ENCODE results near the gene SLC13A3. TPM values are rescaled to one million over a fixed set of nuclear protein-coding genes. Genes with fewer than 3 reads are reported as not detected.

Gene SLC13A3
- total and polyA plus RNA-seq, 4 donors, result 1.5 to 10.7 (median 8.3) TPM

DNA sequence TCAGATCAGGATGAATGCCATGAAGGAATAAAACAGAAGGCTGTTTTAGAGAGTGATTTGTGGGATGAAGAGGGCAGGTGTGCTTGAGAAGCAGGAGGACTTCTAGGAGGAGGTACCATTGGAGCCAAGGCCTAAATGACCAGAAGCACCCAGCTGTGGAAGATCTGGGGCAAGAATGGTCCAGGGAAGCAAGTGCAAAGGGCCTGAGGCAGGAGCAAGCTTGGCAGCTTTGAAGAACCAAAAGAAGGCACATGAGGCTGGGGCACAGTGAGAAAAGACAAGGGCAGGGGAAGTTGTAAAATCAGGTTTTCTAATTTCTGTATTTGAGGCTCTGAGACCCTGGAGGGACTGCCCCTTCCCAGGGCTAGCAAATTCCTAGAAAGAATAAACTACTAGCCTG is 9.8 kb downstream of the SLC13A3 start:
- H3K27ac ChIP-seq (ENCODE audit: low read depth in 1 of 2, low read length in 2 of 2), result peak overlapping the region; percentile 32 to 64

More for the DNA sequence above, 9.8 kb downstream of the SLC13A3 start:
- no peak overlapping the region for H3K4me3 ChIP-seq (ENCODE audit: low read depth in 1 of 3, low read length in 3 of 3)
- DNase-seq (ENCODE audit: low spot score), result no peak
- no peaks in the 10 kb centered on the region for H3K27me3 ChIP-seq (ENCODE audit: control insufficient read depth in 4 of 4, insufficient read depth in 4 of 4, low read length in 3 of 4)
- H3K36me3 ChIP-seq (ENCODE audit: control insufficient read depth in 4 of 4, insufficient read depth in 3 of 4, low read depth in 1 of 4, low read length in 3 of 4), result no peaks in the 10 kb centered on the region
- TF ChIP-seq, protein P1, sequence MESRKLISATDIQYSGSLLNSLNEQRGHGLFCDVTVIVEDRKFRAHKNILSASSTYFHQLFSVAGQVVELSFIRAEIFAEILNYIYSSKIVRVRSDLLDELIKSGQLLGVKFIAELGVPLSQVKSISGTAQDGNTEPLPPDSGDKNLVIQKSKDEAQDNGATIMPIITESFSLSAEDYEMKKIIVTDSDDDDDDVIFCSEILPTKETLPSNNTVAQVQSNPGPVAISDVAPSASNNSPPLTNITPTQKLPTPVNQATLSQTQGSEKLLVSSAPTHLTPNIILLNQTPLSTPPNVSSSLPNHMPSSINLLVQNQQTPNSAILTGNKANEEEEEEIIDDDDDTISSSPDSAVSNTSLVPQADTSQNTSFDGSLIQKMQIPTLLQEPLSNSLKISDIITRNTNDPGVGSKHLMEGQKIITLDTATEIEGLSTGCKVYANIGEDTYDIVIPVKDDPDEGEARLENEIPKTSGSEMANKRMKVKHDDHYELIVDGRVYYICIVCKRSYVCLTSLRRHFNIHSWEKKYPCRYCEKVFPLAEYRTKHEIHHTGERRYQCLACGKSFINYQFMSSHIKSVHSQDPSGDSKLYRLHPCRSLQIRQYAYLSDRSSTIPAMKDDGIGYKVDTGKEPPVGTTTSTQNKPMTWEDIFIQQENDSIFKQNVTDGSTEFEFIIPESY (IDR thresholded peaks at IDR 0.05), result no peak
- TF ChIP-seq, protein P2, sequence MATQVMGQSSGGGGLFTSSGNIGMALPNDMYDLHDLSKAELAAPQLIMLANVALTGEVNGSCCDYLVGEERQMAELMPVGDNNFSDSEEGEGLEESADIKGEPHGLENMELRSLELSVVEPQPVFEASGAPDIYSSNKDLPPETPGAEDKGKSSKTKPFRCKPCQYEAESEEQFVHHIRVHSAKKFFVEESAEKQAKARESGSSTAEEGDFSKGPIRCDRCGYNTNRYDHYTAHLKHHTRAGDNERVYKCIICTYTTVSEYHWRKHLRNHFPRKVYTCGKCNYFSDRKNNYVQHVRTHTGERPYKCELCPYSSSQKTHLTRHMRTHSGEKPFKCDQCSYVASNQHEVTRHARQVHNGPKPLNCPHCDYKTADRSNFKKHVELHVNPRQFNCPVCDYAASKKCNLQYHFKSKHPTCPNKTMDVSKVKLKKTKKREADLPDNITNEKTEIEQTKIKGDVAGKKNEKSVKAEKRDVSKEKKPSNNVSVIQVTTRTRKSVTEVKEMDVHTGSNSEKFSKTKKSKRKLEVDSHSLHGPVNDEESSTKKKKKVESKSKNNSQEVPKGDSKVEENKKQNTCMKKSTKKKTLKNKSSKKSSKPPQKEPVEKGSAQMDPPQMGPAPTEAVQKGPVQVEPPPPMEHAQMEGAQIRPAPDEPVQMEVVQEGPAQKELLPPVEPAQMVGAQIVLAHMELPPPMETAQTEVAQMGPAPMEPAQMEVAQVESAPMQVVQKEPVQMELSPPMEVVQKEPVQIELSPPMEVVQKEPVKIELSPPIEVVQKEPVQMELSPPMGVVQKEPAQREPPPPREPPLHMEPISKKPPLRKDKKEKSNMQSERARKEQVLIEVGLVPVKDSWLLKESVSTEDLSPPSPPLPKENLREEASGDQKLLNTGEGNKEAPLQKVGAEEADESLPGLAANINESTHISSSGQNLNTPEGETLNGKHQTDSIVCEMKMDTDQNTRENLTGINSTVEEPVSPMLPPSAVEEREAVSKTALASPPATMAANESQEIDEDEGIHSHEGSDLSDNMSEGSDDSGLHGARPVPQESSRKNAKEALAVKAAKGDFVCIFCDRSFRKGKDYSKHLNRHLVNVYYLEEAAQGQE (IDR thresholded peaks at IDR 0.05), result no peak
- TF ChIP-seq SP1 (IDR thresholded peaks at IDR 0.05) (no peak), FOXA2 (IDR thresholded peaks at IDR 0.05) (no peak), NR2F2 (IDR thresholded peaks at IDR 0.05) (no peak), JUND (IDR thresholded peaks at IDR 0.05) (no peak), FOXA1 (IDR thresholded peaks at IDR 0.05) (no peak), TAF1 (conservative IDR thresholded peaks at IDR 0.05) (no peak), EGR1 (IDR thresholded peaks at IDR 0.05; ENCODE audit: low read depth in 2 of 2) (no peak), HNF4G (IDR thresholded peaks at IDR 0.05) (no peak), RAD21 (IDR thresholded peaks at IDR 0.05) (no peak), YY1 (IDR thresholded peaks at IDR 0.05) (no peak), HNF4A (conservative IDR thresholded peaks at IDR 0.05) (no peak), GABPA (IDR thresholded peaks at IDR 0.05 in 1 of 2, conservative IDR thresholded peaks at IDR 0.05 in 1 of 2) (no peak)
- TF ChIP-seq, protein P3, sequence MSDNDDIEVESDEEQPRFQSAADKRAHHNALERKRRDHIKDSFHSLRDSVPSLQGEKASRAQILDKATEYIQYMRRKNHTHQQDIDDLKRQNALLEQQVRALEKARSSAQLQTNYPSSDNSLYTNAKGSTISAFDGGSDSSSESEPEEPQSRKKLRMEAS (IDR thresholded peaks at IDR 0.05), result no peak
- TF ChIP-seq, protein P4, sequence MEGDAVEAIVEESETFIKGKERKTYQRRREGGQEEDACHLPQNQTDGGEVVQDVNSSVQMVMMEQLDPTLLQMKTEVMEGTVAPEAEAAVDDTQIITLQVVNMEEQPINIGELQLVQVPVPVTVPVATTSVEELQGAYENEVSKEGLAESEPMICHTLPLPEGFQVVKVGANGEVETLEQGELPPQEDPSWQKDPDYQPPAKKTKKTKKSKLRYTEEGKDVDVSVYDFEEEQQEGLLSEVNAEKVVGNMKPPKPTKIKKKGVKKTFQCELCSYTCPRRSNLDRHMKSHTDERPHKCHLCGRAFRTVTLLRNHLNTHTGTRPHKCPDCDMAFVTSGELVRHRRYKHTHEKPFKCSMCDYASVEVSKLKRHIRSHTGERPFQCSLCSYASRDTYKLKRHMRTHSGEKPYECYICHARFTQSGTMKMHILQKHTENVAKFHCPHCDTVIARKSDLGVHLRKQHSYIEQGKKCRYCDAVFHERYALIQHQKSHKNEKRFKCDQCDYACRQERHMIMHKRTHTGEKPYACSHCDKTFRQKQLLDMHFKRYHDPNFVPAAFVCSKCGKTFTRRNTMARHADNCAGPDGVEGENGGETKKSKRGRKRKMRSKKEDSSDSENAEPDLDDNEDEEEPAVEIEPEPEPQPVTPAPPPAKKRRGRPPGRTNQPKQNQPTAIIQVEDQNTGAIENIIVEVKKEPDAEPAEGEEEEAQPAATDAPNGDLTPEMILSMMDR (IDR thresholded peaks at IDR 0.05; ENCODE audit: low read depth, low read length, missing input control), result no peak
- TF ChIP-seq, protein P5, sequence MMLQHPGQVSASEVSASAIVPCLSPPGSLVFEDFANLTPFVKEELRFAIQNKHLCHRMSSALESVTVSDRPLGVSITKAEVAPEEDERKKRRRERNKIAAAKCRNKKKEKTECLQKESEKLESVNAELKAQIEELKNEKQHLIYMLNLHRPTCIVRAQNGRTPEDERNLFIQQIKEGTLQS (IDR thresholded peaks at IDR 0.05), result no peak
- H3K9ac ChIP-seq (ENCODE audit: low read depth in 1 of 2, low read length in 2 of 2), result no peak overlapping the region
- H3K4me1 ChIP-seq (ENCODE audit: control insufficient read depth in 4 of 4, insufficient read depth in 4 of 4, low read length in 3 of 4), result peaks cover 3 to 19% (median 14%) of the 10 kb centered on the region in 4 donors
- H3K9me3 ChIP-seq (ENCODE audit: control insufficient read depth in 4 of 4, low read length in 3 of 4), result no peaks in the 10 kb centered on the region

Data from liver (tissue), 9 donors.